Right hindlimb (tissue), 1 donor: ENCODE results near the gene MRPL12.

ENCODE experiments used
- DNase-seq: peaks from one replicate; pipeline ENCODE4 v3.0.0-alpha.2; 2018

MRPL12 gene

DNA sequence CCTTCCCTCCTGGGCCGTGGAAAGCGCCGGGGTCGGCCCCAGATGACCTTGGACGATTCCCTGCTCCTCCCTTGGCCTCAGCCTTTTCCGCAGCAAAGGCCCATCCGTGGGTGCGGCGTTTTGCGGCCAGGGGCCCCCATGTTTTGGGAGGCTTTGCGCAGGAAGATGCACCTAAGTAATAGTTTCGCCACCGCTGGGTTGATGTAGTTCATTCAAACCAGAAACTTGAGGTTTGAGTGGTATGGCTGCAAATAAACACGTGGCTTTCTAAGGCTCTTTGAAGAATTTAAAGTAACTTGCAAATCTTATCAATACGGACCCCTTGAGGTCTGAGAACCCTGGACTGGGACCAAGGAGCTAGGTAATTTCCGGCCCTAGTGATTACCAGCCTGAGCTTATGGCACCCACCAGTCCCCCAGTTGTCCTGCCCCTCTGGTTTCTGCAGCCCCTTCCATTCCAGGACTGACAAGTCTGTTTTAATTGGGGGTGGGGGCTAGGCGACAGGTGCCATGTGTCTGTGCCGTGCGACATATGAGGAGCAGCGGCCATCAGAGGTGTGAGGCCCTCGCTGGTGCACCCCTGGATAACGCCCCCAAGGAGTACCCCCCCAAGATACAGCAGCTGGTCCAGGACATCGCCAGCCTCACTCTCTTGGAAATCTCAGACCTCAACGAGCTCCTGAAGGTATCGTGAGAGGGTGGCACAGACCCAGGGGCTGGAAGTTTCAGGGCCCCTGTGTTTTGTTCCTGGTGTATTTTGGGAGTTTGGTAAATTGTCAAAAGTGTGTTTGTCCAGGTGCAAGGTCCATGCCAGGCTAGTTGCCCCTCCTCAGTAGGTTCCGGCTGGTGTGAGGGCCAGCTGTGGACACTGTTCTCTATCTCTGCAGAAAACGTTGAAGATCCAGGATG lies 834 bp downstream of the MRPL12 start:
- no peak for DNase-seq

GRCh38 chr17:81705518-81706231 lies 2.5 kb downstream of the MRPL12 start:
- DNase-seq = no peak

GRCh38 chr17:81706232-81706611 lies 3.1 kb downstream of the MRPL12 start:
- DNase-seq = no peak

DNA sequence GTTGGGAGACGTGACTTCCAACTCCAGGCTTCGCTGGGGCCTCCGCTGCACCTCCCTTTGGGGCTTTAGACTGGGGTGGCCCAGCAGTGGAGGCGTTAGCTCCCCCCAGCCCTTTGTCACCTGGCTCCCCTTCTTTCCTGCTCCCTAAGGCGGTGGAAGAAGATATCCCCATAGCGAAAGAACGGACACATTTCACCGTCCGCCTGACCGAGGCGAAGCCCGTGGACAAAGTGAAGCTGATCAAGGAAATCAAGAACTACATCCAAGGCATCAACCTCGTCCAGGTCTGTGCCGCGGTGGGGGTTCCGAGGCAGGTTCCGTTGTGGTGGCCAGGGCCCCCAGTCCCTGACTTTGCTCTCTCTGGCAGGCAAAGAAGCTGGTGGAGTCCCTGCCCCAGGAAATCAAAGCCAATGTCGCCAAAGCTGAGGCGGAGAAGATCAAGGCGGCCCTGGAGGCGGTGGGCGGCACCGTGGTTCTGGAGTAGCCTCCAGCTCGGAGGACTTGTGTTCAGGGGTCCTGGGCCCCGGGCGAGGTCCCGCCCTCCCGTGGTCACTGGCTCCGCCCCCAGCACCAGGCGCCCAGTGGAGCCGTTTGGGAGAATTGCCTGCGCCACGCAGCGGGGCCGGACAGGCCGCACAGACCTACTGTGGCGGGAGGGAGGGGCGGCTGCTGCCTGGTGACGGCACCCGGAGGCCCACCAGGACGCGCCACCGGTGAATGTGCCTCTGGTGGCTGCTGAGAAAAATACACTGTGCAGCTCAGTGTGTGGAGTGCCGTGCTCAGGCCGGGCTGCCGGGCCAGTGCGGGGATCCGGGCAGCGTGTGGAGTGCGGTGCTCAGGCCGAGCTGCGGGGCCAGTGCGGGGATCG lies 3.8 kb downstream of the MRPL12 start:
- DNase-seq = no peak

DNA sequence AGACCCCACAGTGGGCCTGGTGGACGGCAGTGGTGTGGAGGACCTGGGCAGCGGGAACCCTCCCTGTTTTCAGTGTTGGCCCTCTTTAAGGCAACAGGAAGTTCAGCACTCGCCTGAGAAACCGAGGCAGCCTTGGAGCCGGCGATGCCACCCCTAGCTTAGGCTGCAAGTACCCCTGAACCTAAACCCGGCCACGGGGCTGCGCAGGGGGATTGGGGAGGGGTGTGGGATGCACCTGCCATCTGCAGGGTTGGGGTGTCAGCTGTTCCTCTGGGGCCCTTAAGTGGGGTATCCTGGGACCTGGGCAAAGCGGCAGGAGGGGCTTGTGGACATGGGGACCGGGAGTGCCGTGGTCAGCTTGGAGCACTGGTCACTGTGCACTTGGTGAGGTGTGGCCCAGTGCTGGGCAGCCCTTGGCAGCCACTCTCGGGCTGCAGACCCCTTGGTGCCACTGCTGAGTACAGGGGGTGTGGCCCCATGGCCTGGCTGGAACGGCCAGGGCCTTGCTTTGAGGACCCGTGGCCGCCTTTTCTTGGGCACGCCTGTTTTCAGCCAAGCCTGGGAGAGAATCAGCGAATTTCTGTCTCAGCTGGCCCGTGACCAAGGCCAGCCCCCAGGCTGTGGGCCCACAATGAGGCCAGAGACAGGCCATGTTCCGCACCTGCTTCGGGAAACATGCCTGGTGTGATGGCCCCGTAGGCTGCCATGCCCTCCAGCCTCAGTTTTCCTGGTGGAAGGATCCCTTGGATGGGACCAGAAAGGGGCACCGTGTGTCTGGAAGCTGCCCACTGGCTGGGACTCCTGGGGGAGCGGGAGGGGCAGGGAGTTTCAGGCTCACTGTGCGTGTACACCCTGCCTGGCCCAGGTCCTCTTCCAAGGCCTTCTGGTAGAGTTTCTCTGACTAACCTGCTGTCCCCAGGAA lies 4.8 kb downstream of the MRPL12 start:
- DNase-seq = no peak

DNA sequence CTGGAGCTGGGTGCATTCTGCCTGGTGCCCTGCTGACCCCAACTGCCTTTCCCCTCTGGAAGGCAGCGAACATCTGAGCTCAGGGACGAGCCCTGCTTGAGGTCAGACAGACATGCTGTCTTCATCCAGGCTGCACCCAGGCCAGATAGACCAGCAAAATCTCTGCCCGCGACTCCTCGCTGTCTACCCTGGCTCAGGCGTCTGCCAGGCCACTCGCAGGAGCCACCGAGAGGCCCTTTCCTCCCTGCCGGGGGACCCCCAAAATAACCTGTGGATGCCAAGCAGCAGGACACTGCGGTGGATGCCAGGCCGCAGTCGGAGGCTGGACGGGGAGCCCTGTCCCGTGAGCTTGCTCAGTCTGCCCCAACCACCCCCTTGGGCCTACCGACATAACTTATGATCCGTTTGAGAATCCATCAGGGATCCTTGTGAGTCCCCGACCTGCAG lies 5.6 kb downstream of the MRPL12 start:
- no peak for DNase-seq

GRCh38 chr17:81710514-81711308 lies 7.5 kb downstream of the MRPL12 start:
- DNase-seq = no peak

- DNase-seq = peak; percentile 76
Measured at GRCh38 chr17:81711814-81712467, 8.8 kb downstream of the MRPL12 start, which contains the start of gene SLC25A10. Gene SLC25A10, plus strand, starts transcription at chr17:81712284. Its CDS starts 143 bp downstream, at chr17:81712427.

DNA sequence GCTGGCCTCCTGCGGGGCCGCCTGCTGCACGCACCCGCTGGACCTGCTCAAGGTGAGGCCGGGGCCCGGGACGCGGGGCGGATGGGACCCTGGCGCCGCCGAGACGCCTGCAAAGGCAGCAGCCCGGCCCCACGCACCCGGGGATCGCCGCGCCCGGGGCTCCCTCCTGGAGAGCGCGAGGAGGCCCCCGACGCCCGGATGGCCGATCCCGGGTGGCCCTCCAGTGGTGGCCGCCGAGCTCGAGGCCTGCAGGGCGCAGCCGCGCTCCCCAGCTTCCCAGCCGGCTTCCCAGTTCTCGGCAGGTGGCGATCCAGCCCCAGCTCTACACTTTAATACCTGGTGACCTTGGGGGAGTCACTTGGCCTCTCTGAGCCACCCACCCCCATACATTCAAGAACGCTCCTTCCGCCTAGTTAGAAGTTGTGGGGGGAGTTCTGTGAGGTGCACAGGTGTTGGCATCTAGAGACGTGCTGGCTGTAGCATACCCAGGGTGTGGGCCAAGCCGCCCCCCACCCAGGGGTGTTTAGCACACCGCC lies 9.4 kb downstream of the MRPL12 start:
- no peak for DNase-seq

- DNase-seq = no peak
Measured at GRCh38 chr17:81713004-81713555, 9.9 kb downstream of the MRPL12 start.

DNA sequence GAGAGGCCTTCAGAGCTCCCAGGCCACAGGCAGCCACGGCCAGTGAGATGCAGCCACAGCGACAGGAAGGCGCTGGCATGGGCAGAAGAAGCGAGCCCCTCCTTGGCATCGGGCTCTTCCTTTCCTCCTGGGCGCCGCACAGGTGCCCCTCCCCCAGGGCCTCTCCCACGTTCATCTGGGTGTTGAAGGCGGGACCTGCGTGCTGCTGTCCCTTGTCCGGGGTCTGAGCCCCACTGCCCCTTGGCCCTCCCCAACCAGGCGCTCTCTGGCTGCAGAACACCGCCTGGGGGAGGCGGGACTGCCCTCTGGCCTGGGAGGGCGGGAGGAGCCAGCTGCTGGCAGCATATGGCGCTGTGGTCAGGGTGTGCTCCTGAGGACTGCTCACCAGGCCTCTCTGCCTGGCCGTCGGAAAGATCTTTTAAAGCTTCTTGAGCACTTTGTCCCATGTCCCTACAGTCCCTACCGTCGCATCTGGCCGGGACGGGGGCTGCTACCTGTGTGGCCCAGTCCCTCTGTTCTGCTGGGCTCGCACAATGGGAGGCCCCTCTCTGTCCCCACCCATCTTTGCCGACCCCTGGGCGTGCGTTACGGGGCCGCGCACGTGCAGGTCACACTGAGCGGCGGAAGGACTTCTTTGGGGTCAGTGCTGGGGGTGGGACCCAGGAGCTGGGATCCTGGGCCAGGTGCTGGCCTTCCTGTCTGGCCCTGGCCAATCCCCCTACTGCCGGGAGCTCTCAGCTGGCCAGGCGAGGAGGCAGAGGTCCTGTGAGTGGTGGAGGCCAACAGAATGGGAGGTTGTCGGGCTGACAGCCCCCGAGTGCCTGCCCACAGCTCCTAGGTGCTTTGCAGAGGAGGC lies 10.6 kb downstream of the MRPL12 start:
- no peak for DNase-seq

- DNase-seq = no peak
Measured at GRCh38 chr17:81714412-81715106, 11.4 kb downstream of the MRPL12 start.

DNA sequence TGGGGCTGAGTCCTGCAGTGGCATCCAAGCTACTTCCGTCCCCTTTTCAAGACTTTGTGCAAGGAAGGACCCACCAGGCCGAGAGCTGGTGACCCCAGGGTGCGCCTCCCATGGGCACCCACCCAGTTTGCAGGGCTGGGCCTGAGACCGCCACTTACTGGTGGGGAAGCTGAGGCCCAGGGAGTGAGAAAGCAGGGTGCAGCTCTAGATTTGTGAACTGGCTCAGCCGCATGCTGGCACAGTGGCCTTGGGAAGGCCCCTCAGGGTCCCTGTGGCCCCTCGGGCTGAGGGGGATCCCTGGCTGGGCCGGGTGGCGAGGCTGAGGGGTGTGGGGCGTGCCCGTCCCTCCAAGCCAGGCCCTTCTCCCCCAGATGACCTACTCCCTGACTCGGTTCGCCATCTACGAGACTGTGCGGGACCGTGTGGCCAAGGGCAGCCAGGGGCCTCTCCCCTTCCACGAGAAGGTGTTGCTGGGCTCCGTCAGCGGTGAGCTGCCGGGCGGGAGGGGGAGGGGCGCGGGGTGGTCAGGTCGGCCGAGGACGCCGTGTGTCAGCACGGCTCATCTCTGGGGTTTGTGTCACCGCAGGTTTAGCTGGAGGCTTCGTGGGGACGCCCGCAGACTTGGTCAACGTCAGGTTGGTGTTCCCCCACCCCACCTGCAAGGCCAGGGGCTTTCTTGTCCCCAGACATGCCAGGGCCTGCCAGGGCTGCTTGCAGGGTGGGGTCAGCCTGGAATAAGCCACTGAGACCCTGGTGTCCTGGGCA lies 12.1 kb downstream of the MRPL12 start:
- no peak for DNase-seq

GRCh38 chr17:81715872-81716673 lies 12.9 kb downstream of the MRPL12 start:
- DNase-seq = no peak

DNA sequence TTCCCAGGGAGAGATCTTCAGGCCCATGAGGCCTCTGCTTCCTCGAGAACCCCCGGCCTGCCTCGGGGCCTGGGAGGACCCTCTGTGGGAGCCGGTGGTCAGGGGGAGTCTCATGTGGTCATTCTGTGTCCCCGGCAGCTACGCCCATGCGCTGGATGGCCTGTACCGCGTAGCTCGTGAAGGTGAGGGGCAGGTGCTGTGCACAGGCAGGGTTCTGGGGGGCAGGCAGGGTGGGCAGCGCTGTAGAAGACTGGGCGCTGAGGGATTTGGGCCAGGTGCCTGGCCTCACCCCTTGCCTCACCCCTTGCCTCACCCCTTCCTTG lies 13.5 kb downstream of the MRPL12 start:
- no peak for DNase-seq

GRCh38 chr17:81717049-81717765 lies 14.0 kb downstream of the MRPL12 start:
- no peak for DNase-seq
